Activated CD8-positive, alpha-beta memory T cell treated with anti-CD3 and anti-CD28 coated beads, Interleukin-2, amount 50 U/mL, for 48 hours (primary cell): ENCODE measurements around the gene DAPP1.
A peak's percentile ranks its signal among the peaks of the same experiment; 100 is the strongest.

ENCODE experiments used
- DNase-seq: peaks from one replicate; pipeline ENCODE4 v3.0.0-alpha.2; 2020

The DAPP1 gene

GRCh38 chr4:99857307-99857706 lies 40.7 kb downstream of the DAPP1 start:
- no peak for DNase-seq

- no peak for DNase-seq
Observed at GRCh38 chr4:99859618-99860017, 43.0 kb downstream of the DAPP1 start.

- no peak for DNase-seq
Observed at GRCh38 chr4:99860521-99860920, 43.9 kb downstream of the DAPP1 start.

GRCh38 chr4:99861120-99861905 lies 44.7 kb downstream of the DAPP1 start:
- no peak for DNase-seq

GRCh38 chr4:99863804-99864203 lies 47.2 kb downstream of the DAPP1 start:
- no peak for DNase-seq

GRCh38 chr4:99868126-99868596 lies 51.5 kb downstream of the DAPP1 start:
- DNase-seq: no peak

GRCh38 chr4:99872570-99872969 lies 55.9 kb downstream of the DAPP1 start:
- no peak for DNase-seq

GRCh38 chr4:99875071-99875470 lies 58.4 kb downstream of the DAPP1 start:
- DNase-seq: no peak

GRCh38 chr4:99876946-99877345 lies 60.3 kb downstream of the DAPP1 start:
- no peak for DNase-seq

- DNase-seq: no peak
Observed at GRCh38 chr4:99878604-99879003, 62.0 kb downstream of the DAPP1 start.

GRCh38 chr4:99879458-99879857 lies 62.8 kb downstream of the DAPP1 start:
- DNase-seq: no peak

- DNase-seq: no peak
Observed at GRCh38 chr4:99885063-99885664, 68.5 kb downstream of the DAPP1 start.

GRCh38 chr4:99885687-99886086 lies 69.1 kb downstream of the DAPP1 start:
- DNase-seq: no peak

- DNase-seq: no peak
Observed at GRCh38 chr4:99886146-99886545, 69.5 kb downstream of the DAPP1 start.

GRCh38 chr4:99887837-99888236 lies 71.2 kb downstream of the DAPP1 start:
- no peak for DNase-seq

- no peak for DNase-seq
Observed at GRCh38 chr4:99891351-99891750, 74.7 kb downstream of the DAPP1 start.

GRCh38 chr4:99893029-99893428 lies 76.4 kb downstream of the DAPP1 start:
- no peak for DNase-seq

GRCh38 chr4:99893839-99894160 lies 77.2 kb downstream of the DAPP1 start:
- DNase-seq: no peak

- DNase-seq: peak; percentile 90
Observed at GRCh38 chr4:99894161-99894997, 77.8 kb downstream of the DAPP1 start, which contains the start of gene LAMTOR3. LAMTOR3 (minus strand) TSS chr4:99894427; CDS start chr4:99893963, 464 bp downstream.

GRCh38 chr4:99894998-99895397 lies 78.4 kb downstream of the DAPP1 start:
- DNase-seq: no peak

- no peak for DNase-seq
Observed at GRCh38 chr4:99915449-99915848, 98.8 kb downstream of the DAPP1 start.

- DNase-seq: no peak
Observed at GRCh38 chr4:99917575-99917974, 100.9 kb downstream of the DAPP1 start.

- DNase-seq: no peak
Observed at GRCh38 chr4:99918656-99919055, 102.0 kb downstream of the DAPP1 start.
